Measurements from ENCODE around the gene RPS5. TPM values are rescaled to one million over a fixed set of nuclear protein-coding genes. Genes with fewer than 3 reads are reported as not detected.

Gene RPS5
- total RNA-seq, 1 experiment from 2014 or later: 1,487 TPM

DNA sequence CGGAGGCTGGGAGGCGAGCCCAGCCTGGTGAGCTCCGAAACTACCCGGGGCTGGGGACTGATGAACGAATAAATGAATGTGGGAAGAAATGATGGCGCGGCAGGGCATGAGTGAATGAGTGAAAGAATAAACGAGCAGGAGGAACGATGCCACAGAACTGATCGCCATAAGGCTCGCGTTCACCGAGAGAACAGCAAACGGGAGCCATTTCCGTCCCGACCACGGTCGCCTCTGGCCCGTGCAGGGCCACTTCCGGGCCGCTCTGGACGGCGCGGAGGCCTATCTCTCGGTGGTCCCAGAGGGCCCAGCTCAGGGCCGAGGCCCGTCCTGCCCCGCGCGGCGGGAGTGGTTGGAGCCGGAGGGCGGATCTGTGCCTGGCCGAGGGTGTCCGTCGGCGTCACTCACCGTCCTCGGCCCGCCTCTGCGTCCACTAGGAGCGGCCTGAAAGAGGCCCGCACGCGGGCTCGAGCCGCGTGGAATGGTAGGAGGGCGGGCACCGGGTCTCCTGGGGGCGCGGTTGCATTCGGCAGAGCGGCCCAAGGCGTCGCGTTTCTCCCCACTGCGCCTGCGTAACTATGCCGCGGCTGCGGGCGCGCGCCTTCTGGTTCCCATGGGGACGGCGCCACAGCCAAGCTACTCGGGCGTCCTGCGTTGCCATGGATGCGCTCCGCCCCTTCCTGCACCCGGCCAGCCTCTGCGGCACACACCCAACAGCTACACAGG lies 24.6 kb upstream of the RPS5 start, which contains the start of gene ZNF497:
TSS of gene ZNF497 (minus strand) at position 480 of the 723 bp plus-strand sequence. CDS start 5,116 bp downstream, outside the sequence.
- in situ Hi-C loops (cut with HindIII; ENCODE audit: low pct_unique_long_range_greater_than_20kb, low sequenced_read_pairs): no loop called here
- Histone ChIP-seq H3K9me3 (ENCODE audit: control insufficient read depth, insufficient read depth, low read depth, low read length) (no peaks in the 10 kb centered on the region), H3K27ac (ENCODE audit: low read length) (peak within 1 kb of the TSS; percentile 96), H3K4me1 (ENCODE audit: control insufficient read depth, insufficient read depth, low read length) (peaks cover 6% of the 10 kb centered on the region; the same call in 1 of the 2 replicates), H3K36me3 (ENCODE audit: control insufficient read depth, insufficient read depth, low read length) (no peaks in the 10 kb centered on the region), H3K4me3 (ENCODE audit: low read depth in 2 of 2, low read length in 2 of 2) (peak within 1 kb of the TSS; percentile 60 to 95), H3K27me3 (ENCODE audit: control insufficient read depth, insufficient read depth, low read length) (no peaks in the 10 kb centered on the region)
- CTCF ChIA-PET: no interaction called here
- DNase-seq (ENCODE audit: low read depth, low spot score): peak; percentile 79
- POLR2A ChIA-PET: interaction anchor here (0.5 to 3.0 kb wide), 12 partner anchors 10 to 163 kb away, joined by 3 to 16 read pairs (median 4); partner anchors contain the start of gene ZBTB45
- BruUV-seq (replicated peaks): no TSS peak
- TF ChIP-seq POLR2AphosphoS5 (IDR thresholded peaks at IDR 0.05; ENCODE audit: low read depth, low read length) (peak; percentile 95), TCF7L2 (IDR thresholded peaks at IDR 0.05; ENCODE audit: low read depth, low read length) (peak; percentile 59), SIN3A (IDR thresholded peaks at IDR 0.05; ENCODE audit: borderline replicate concordance, insufficient read depth, low read depth, low read length) (peak; percentile 100), CTCF (IDR thresholded peaks at IDR 0.05) (no peak), REST (IDR thresholded peaks at IDR 0.05; ENCODE audit: insufficient read depth in 1 of 2, low read depth in 2 of 2, low read length in 1 of 2) (0 out of 4 replicates have a peak, but pooled peaks of 1 of the 2 experiments have one; percentile 70)
- ATAC-seq: peak; percentile 94
- intact Hi-C loops (cut with micrococcal nuclease; ENCODE audit: unreplicated experiment): no loop called here

DNA sequence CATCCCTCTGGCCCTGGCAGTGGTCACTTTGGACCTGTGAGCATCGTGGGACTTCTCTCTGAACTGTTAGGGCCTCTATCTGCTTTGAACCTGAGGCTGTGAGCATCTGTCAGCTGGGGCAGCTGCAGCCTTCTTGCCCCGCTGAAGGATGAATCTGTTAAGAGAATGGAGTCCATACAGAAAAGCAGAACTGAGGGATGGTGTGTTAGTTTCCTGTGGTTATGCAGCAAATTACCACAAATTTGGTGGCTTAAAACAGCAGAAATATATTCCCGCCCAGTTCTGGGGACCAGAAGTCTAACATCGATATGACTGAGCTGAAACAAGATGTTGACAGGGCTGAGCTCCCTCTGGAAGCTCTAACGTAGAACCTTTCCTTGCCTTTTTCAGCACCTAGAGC lies 22.9 kb upstream of the RPS5 start:
- Histone ChIP-seq H3K4me3 (ENCODE audit: low read depth in 2 of 2, low read length in 2 of 2) (no peak overlapping the region), H3K27ac (ENCODE audit: low read length) (no peak overlapping the region), H3K9me3 (ENCODE audit: control insufficient read depth, insufficient read depth, low read depth, low read length) (no peaks in the 10 kb centered on the region), H3K4me1 (ENCODE audit: control insufficient read depth, insufficient read depth, low read length) (peaks cover 6% of the 10 kb centered on the region; the same call in 1 of the 2 replicates), H3K36me3 (ENCODE audit: control insufficient read depth, insufficient read depth, low read length) (no peaks in the 10 kb centered on the region), H3K27me3 (ENCODE audit: control insufficient read depth, insufficient read depth, low read length) (no peaks in the 10 kb centered on the region)
- POLR2A ChIA-PET: interaction anchor here (0.6 to 3.0 kb wide), 7 partner anchors 17 to 362 kb away, joined by 3 to 16 read pairs (median 4); no protein-coding TSS in a partner anchor
- in situ Hi-C loops (cut with HindIII; ENCODE audit: low pct_unique_long_range_greater_than_20kb, low sequenced_read_pairs): no loop called here
- BruUV-seq (replicated peaks): no TSS peak
- TF ChIP-seq TCF7L2 (IDR thresholded peaks at IDR 0.05; ENCODE audit: low read depth, low read length) (no peak), CTCF (IDR thresholded peaks at IDR 0.05) (no peak), REST (IDR thresholded peaks at IDR 0.05; ENCODE audit: insufficient read depth in 1 of 2, low read depth in 2 of 2, low read length in 1 of 2) (no peak), SIN3A (IDR thresholded peaks at IDR 0.05; ENCODE audit: borderline replicate concordance, insufficient read depth, low read depth, low read length) (no peak), POLR2AphosphoS5 (IDR thresholded peaks at IDR 0.05; ENCODE audit: low read depth, low read length) (no peak)
- ATAC-seq (no peak), DNase-seq (ENCODE audit: low read depth, low spot score) (no peak)
- CTCF ChIA-PET: interaction anchor here (0.6 kb wide), 1 partner anchor 46 kb away, joined by 7 read pairs; no protein-coding TSS in a partner anchor
- intact Hi-C loops (cut with micrococcal nuclease; ENCODE audit: unreplicated experiment): no loop called here
